Occipital lobe (tissue), 3 donors: Measurements from ENCODE around the gene CWH43. TPM values are rescaled to one million over a fixed set of nuclear protein-coding genes. Genes with fewer than 3 reads are reported as not detected.
"Not testable (repeated sequence)": the region's sequence is repeated elsewhere in the genome, so short reads cannot be mapped to it uniquely, and the experiment has no call there.

Source experiments
- DNase-seq: peaks from one replicate; lab custom pipeline; 2025; lab: John Stamatoyannopoulos, UW
- small RNA-seq: library from RNA; depleted of rRNA; stranded (forward); fragments of <200 nt; gene quantifications from one replicate; pipeline ENCODE3, GENCODE V24; 2014
- total RNA-seq: library from RNA; depleted of rRNA; stranded (reverse); fragments of >200 nt; gene quantifications from one replicate; pipeline ENCODE4 v1.2.3, GENCODE V29; 2014

Gene CWH43
- total RNA-seq, 1 donor from 2014 or later = not detected

DNA sequence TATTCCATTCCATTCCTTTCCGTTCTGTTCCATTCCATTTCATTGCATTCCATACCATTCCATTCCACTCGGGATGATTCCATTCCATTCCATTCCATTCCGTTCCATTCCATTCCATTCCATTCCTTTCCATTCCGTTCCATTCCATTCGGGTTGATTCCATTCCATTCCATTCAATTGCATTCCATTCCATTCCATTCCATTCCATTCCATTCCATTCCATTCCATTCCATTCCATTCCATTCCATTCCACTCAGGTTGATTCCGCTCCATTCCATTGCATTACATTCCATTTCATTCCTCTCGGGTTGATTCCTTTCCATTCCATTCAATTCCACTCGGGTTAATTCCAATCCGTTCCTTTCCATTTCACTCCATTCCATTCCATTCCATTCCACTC, 111.0 kb downstream of the CWH43 start:
- DNase-seq = not testable (repeated sequence)

DNA sequence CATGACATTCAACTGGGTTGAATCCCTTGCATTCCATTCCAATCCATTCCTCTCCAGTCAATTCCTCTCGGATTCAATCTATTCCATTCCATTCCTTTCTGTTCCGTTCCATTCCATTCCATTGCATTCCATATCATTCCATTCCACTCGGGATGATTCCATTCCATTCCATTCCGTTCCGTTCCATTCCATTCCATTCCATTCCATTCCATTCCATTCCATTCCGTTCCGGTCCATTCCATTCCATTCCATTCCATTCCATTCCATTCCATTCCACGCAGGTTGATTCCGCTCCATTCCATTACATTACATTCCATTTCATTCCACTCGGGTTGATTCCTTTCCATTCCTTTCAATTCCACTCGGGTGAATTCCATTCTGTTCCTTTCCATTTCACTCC, 111.4 kb downstream of the CWH43 start:
- not testable (repeated sequence) for DNase-seq

DNA sequence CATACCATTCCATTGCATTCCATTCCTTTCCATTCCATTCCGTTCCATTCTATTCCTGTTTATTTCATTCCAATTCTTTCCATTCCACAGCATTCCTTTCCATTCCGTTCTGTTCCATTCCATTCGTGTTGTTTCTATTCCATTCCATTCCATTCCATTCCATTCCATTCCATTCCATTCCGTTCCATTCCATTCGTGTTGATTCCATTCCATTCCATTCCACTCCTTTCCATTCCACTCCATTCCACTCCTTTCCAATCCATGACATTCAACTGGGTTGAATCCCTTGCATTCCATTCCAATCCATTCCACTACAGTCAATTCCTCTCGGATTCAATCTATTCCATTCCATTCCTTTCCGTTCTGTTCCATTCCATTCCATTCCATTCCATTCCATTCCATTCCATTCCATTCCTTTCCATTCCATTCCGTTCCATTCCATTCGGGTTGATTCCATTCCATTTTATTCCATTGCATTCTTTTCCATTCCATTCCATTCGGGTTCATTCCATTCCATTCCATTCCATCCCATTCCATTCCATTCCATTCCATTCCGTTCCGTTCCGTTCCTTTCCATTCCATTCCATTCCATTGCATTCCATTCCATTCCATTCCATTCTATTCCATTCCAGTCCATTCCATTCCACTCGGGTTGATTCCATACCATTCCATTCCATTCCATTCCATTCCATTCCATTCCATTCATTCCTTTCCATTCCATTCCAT, 112.1 kb downstream of the CWH43 start:
- DNase-seq = not testable (repeated sequence)

DNA sequence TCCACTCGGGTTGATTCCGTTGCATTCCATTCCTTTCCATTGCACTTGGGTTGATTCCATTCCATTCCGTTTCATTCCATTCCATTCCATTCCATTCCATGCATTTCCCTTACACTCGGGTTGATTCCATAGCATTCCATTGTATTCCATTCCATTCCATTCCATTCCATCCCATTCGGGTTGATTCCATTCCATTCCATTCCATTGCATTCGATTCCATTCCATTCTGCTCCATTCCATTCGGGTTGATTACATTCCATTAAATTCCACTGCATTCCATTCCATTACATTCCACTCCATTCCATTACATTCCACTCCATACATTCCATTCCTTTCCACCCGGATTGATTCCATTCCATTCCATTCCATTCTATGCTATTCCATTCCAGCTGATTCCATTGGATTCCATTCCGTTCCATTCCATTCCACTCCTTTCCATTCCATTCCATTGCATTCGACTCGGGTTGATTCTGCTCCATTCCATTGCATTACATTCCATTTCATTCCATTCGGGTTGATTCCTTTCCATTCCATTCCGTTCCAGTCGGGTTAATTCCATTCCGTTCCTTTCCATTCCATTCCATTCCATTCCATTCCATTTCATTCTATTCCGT, 113.9 kb downstream of the CWH43 start:
- not testable (repeated sequence) for DNase-seq

- DNase-seq = not testable (repeated sequence)
These were observed 116.3 kb downstream of the CWH43 start for GRCh38 chr4:49102344-49102898.

DNA sequence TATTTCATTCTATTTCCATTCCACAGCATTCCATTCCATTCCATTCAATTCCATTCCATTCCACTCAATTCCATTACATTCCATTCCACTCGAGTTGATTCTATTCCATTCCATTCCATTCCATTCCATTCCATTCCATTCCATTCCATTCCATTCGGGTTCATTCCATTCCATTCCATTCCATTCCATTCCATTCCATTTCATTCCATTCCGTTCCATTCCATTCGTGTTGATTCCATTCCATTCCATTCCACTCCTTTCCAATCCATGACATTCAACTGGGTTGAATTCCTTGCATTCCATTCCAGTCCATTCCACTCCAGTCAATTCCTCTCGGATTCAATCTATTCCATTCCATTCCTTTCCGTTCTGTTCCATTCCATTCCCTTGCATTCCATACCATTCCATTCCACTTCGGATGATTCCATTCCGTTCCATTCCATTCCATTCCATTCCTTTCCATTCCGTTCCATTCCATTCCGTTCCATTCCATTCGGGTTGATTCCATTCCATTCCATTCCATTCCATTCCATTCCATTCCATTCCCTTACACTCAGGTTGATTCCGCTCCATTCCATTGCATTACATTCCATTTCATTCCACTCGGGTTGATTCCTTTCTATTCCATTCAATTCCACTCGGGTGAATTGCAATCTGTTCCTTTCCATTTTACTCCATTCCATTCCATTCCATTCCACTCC, 117.5 kb downstream of the CWH43 start:
- DNase-seq = not testable (repeated sequence)

DNA sequence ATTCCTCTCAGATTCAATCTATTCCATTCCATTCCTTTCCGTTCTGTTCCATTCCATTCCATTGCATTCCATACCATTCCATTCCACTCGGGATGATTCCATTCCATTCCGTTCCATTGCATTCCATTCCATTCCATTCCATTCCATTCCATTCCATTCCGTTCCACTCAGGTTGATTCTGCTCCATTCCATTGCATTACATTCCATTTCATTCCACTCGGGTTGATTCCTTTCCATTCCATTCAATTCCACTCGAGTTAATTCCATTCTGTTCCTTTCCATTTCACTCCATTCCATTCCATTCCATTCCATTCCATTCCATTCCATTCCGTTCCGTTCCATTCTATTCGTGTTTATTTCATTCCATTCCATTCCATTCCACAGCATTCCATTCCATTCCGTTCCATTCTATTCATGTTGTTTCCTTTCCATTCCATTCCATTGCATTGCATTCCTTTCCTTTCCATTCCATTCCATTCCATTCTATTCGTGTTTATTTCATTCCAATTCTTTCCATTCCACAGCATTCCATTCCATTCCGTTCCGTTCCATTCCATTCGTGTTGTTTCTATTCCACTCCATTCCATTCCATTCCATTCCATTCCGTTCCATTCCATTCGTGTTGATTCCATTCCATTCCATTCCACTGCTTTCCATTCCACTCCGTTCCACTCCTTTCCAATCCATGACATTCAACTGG, 118.3 kb downstream of the CWH43 start:
- DNase-seq = not testable (repeated sequence)

- DNase-seq = not testable (repeated sequence)
These were observed 119.3 kb downstream of the CWH43 start for GRCh38 chr4:49105248-49105904.

GRCh38 chr4:49107262-49107661, 121.2 kb downstream of the CWH43 start:
- not testable (repeated sequence) for DNase-seq

- DNase-seq = not testable (repeated sequence)
These were observed 122.3 kb downstream of the CWH43 start for GRCh38 chr4:49108183-49108978.

- not testable (repeated sequence) for DNase-seq
These were observed 123.6 kb downstream of the CWH43 start for GRCh38 chr4:49109567-49110166.

DNA sequence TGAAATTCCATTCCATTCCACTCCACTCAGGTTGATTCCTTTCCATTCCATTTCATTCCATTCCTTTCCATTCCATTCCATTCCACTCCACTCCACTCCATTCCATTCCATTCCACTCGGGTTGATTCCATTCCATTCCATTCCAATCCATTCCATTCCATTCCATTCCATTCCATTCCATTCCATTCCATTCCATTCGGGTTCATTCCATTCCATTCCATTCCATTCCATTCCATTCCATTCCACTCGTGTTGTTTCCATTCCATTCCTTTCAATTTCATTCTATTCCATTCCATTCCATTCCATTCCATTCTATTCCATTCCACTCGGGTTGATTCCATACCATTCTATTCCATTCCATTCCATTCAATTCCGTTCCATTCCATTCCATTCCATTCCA, 124.5 kb downstream of the CWH43 start:
- DNase-seq = not testable (repeated sequence)

Small RNA genes lying within 50 kb of the gene (small RNA-seq; reads per million reads assigned to genes)
- not detected for gene AC020593.1

Other genes starting within 250 kb of the CWH43 start
- gene FRYL, start 206.0 kb upstream of the CWH43 start, total RNA-seq = 94.1 TPM
- gene OCIAD1, start 155.2 kb upstream of the CWH43 start, total RNA-seq = 144 TPM
- 27.6 TPM for gene OCIAD2, start 79.5 kb upstream of the CWH43 start, total RNA-seq